ENCODE data around the gene AJM1.

The AJM1 gene

DNA sequence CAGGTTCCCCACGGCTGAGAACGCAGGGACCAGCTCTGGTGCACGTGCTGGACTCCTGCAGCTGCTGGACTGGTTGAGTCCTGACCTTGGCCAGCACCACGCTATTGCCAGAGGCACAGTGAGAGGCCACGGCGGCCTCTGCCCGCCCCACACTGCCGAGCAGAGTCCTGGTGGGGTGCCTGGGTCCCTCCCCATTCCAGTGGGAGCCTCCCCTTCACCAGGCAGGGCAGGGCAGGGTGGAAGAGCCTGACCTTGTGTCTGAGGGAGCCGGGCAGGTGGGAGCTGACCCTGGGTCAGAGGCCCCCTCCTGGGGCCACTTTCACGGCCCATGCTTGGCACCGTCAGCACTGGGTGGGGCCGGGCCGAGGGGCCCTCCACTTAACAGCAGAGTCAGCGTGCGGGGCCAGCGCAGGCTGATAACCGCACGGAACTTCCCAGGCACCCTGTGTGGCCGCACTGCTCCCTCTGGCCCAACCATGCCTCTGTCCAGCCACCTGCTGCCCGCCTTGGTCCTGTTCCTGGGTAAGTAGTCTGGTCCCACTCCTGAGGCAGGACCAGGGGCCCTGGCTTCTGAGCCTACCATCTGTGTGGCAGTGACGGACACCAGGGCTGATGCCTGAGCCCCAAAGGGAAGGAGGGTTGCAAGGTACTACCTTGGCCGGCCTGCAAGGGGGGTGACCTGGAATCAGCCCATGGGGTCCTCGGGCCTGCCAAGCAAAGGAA, 9.8 kb downstream of the AJM1 start, which contains the start of gene MAMDC4:
MAMDC4 (plus strand) TSS at position 406 of the 723 bp plus-strand sequence; CDS start at position 477, 71 bp downstream.
- Histone ChIP-seq H3K79me1 (ENCODE audit: low read depth, low read length) (peaks cover 14% of the 10 kb centered on the region), H3K9me3 (replicated peaks in 1 of 2; ENCODE audit: control insufficient read depth in 2 of 2, insufficient read depth in 1 of 2, low read depth in 1 of 2, low read length in 2 of 2) (no peaks in the 10 kb centered on the region), H3K23ac (ENCODE audit: low read depth, low read length, poor library complexity) (peak within 1 kb of the TSS; percentile 23), H2BK12ac (ENCODE audit: low read length) (no peak within 1 kb of the TSS), H2AK5ac (ENCODE audit: low read depth, low read length) (peak within 1 kb of the TSS; percentile 79), H3K4ac (ENCODE audit: low read length) (no peak within 1 kb of the TSS), H3K4me1 (ENCODE audit: control insufficient read depth in 2 of 2, insufficient read depth in 1 of 2, low read depth in 1 of 2, low read length in 2 of 2) (peaks cover 9 to 11% of the 10 kb centered on the region in 2 donors), H2BK5ac (ENCODE audit: low read length) (peak within 1 kb of the TSS; percentile 84), H2AFZ (ENCODE audit: low read length) (no peak within 1 kb of the TSS), H3K4me2 (ENCODE audit: insufficient read depth, low read length, poor library complexity, severe bottlenecking) (no peak within 1 kb of the TSS), H3K27me3 (ENCODE audit: control insufficient read depth in 3 of 3, insufficient read depth in 3 of 3, low read depth in 1 of 3, low read length in 3 of 3) (no peaks in the 10 kb centered on the region), H3K27ac (replicated peaks; ENCODE audit: low read length) (no peak within 1 kb of the TSS), H4K8ac (ENCODE audit: low read depth, low read length) (peak within 1 kb of the TSS; percentile 95), H2BK15ac (ENCODE audit: low read length) (no peak within 1 kb of the TSS), H3K4me3 (ENCODE audit: low read length in 2 of 2) (peak within 1 kb of the TSS; percentile 4 to 31), H4K91ac (ENCODE audit: low read depth, low read length, poor library complexity) (no peak within 1 kb of the TSS), H3K9ac (ENCODE audit: low read depth, low read length, poor library complexity) (peak within 1 kb of the TSS; percentile 70), H3K14ac (ENCODE audit: low read length) (no peak within 1 kb of the TSS), H3K36me3 (replicated peaks in 1 of 2; ENCODE audit: control insufficient read depth in 2 of 2, insufficient read depth in 2 of 2, low read length in 2 of 2) (peaks cover 16 to 30% of the 10 kb centered on the region in 2 donors), H2BK120ac (ENCODE audit: low read depth, low read length) (no peak within 1 kb of the TSS), H3K18ac (ENCODE audit: low read length) (peak within 1 kb of the TSS; percentile 19)
- DNase-seq (ENCODE audit: low spot score) = no peak
- WGBS, 2 donors (ENCODE audit: extremely low coverage in 2 of 2, insufficient read length in 2 of 2, insufficient replicate concordance in 1 of 2) = no CpG with 5 or more reads among the region's 23 CpGs

DNA sequence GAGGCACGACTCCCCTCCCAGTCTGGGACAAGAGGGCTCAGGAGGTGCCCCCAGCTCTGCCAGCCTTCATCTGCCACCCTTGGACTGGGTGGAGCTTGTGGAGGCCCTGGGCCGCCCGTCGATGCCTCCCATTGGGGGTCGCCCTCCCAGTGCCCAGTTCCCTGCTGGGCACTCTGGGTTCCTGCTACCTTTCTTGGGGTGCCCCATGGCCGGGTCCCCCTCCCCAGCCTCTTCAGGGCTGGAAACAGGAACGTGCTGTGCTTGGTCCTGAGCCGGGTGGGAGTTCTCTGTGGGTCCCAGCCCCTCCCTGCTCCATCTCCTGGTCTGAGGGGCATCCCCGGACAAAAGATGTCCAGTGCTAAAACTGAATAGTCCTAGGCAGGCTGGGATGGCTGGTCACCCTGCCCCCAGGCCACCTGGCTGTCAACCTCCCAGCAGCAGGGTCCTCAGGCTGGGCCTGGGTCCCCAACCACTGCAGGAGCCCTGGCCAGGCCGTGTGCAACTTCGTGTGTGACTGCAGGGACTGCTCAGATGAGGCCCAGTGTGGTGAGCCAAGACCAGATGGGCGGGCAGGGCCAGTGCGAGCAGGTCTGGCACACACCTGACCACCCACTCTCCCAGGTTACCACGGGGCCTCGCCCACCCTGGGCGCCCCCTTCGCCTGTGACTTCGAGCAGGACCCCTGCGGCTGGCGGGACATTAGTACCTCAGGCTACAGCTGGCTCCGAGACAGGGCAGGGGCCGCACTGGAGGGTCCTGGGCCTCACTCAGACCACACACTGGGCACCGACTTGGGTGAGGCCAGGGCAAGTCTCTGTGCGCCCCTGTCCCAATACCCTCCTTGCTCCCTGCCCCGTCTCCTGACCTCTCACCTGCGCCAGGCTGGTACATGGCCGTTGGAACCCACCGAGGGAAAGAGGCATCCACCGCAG, 10.7 kb downstream of the AJM1 start:
- Histone ChIP-seq H2BK12ac (ENCODE audit: low read length) (no peak overlapping the region), H3K4me1 (ENCODE audit: control insufficient read depth in 2 of 2, insufficient read depth in 1 of 2, low read depth in 1 of 2, low read length in 2 of 2) (peaks cover 9% of the 10 kb centered on the region in 2 donors), H3K9me3 (replicated peaks in 1 of 2; ENCODE audit: control insufficient read depth in 2 of 2, insufficient read depth in 1 of 2, low read depth in 1 of 2, low read length in 2 of 2) (no peaks in the 10 kb centered on the region), H3K27ac (replicated peaks; ENCODE audit: low read length) (no peak overlapping the region), H3K14ac (ENCODE audit: low read length) (no peak overlapping the region), H2BK120ac (ENCODE audit: low read depth, low read length) (no peak overlapping the region), H2AK5ac (ENCODE audit: low read depth, low read length) (peak overlapping the region; percentile 79), H2AFZ (ENCODE audit: low read length) (no peak overlapping the region), H3K4me3 (ENCODE audit: low read length in 2 of 2) (peak overlapping the region in 1 of 2 donors; percentile 31), H4K91ac (ENCODE audit: low read depth, low read length, poor library complexity) (no peak overlapping the region), H3K4me2 (ENCODE audit: insufficient read depth, low read length, poor library complexity, severe bottlenecking) (no peak overlapping the region), H3K36me3 (replicated peaks in 1 of 2; ENCODE audit: control insufficient read depth in 2 of 2, insufficient read depth in 2 of 2, low read length in 2 of 2) (peaks cover 16 to 30% of the 10 kb centered on the region in 2 donors), H2BK15ac (ENCODE audit: low read length) (no peak overlapping the region), H4K8ac (ENCODE audit: low read depth, low read length) (no peak overlapping the region), H3K9ac (ENCODE audit: low read depth, low read length, poor library complexity) (no peak overlapping the region), H3K18ac (ENCODE audit: low read length) (peak overlapping the region; percentile 19), H3K23ac (ENCODE audit: low read depth, low read length, poor library complexity) (peak overlapping the region; percentile 5), H3K4ac (ENCODE audit: low read length) (no peak overlapping the region), H3K79me1 (ENCODE audit: low read depth, low read length) (peaks cover 16% of the 10 kb centered on the region), H3K27me3 (ENCODE audit: control insufficient read depth in 3 of 3, insufficient read depth in 3 of 3, low read depth in 1 of 3, low read length in 3 of 3) (no peaks in the 10 kb centered on the region), H2BK5ac (ENCODE audit: low read length) (peak overlapping the region; percentile 84)
- DNase-seq (ENCODE audit: low spot score) = no peak
- WGBS, 2 donors (ENCODE audit: extremely low coverage in 2 of 2, insufficient read length in 2 of 2, insufficient replicate concordance in 1 of 2) = no CpG with 5 or more reads among the region's 29 CpGs

DNA sequence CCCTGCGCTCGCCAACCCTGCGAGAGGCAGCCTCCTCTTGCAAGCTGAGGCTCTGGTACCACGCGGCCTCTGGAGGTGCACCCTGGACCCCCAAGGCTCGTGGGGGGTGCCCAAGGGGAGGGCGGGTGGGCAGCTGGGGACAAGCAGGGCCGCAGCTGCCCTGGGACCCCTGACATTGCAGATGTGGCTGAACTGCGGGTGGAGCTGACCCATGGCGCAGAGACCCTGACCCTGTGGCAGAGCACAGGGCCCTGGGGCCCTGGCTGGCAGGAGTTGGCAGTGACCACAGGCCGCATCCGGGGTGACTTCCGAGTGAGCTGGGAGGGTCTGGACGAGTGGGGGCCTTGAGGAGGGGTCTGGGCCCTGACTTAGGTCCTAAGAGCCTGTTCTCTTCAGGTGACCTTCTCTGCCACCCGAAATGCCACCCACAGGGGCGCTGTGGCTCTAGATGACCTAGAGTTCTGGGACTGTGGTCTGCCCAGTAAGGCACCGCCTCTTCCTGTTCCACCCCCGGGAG, 11.4 kb downstream of the AJM1 start:
- H4K91ac ChIP-seq (ENCODE audit: low read depth, low read length, poor library complexity) = no peak overlapping the region

More for the DNA sequence above, 11.4 kb downstream of the AJM1 start:
- no peak overlapping the region for H3K4me3 ChIP-seq (ENCODE audit: low read length in 2 of 2)
- peaks cover 13% of the 10 kb centered on the region for H3K79me1 ChIP-seq (ENCODE audit: low read depth, low read length)
- H2BK120ac ChIP-seq (ENCODE audit: low read depth, low read length) = no peak overlapping the region
- no peak overlapping the region for H3K4me2 ChIP-seq (ENCODE audit: insufficient read depth, low read length, poor library complexity, severe bottlenecking)
- no peak overlapping the region for H2BK5ac ChIP-seq (ENCODE audit: low read length)
- H3K36me3 ChIP-seq (replicated peaks in 1 of 2; ENCODE audit: control insufficient read depth in 2 of 2, insufficient read depth in 2 of 2, low read length in 2 of 2) = peaks cover 19 to 30% of the 10 kb centered on the region in 2 donors
- no peak overlapping the region for H3K14ac ChIP-seq (ENCODE audit: low read length)
- DNase-seq (ENCODE audit: low spot score) = no peak
- H2AFZ ChIP-seq (ENCODE audit: low read length) = no peak overlapping the region
- no peaks in the 10 kb centered on the region for H3K9me3 ChIP-seq (replicated peaks in 1 of 2; ENCODE audit: control insufficient read depth in 2 of 2, insufficient read depth in 1 of 2, low read depth in 1 of 2, low read length in 2 of 2)
- no peak overlapping the region for H2AK5ac ChIP-seq (ENCODE audit: low read depth, low read length)
- H3K18ac ChIP-seq (ENCODE audit: low read length) = no peak overlapping the region
- no peak overlapping the region for H3K23ac ChIP-seq (ENCODE audit: low read depth, low read length, poor library complexity)
- H2BK12ac ChIP-seq (ENCODE audit: low read length) = no peak overlapping the region
- H4K8ac ChIP-seq (ENCODE audit: low read depth, low read length) = no peak overlapping the region
- H3K27ac ChIP-seq (replicated peaks; ENCODE audit: low read length) = no peak overlapping the region
- no CpG with 5 or more reads among the region's 18 CpGs for WGBS, 2 donors (ENCODE audit: extremely low coverage in 2 of 2, insufficient read length in 2 of 2, insufficient replicate concordance in 1 of 2)
- no peak overlapping the region for H2BK15ac ChIP-seq (ENCODE audit: low read length)
- H3K4me1 ChIP-seq (ENCODE audit: control insufficient read depth in 2 of 2, insufficient read depth in 1 of 2, low read depth in 1 of 2, low read length in 2 of 2) = peaks cover 9% of the 10 kb centered on the region in 2 donors
- no peaks in the 10 kb centered on the region for H3K27me3 ChIP-seq (ENCODE audit: control insufficient read depth in 3 of 3, insufficient read depth in 3 of 3, low read depth in 1 of 3, low read length in 3 of 3)
- no peak overlapping the region for H3K9ac ChIP-seq (ENCODE audit: low read depth, low read length, poor library complexity)
- no peak overlapping the region for H3K4ac ChIP-seq (ENCODE audit: low read length)

Data from neuronal stem cell (in vitro differentiated cells).